ENCODE data around the gene ENPP1. TPM values are rescaled to one million over a fixed set of nuclear protein-coding genes. Genes with fewer than 3 reads are reported as not detected.

ENPP1 gene
- total and polyA plus RNA-seq, 2 of the 4 experiments (the other 2 are of a cell fraction), result 10.9 to 38.9 TPM

DNA sequence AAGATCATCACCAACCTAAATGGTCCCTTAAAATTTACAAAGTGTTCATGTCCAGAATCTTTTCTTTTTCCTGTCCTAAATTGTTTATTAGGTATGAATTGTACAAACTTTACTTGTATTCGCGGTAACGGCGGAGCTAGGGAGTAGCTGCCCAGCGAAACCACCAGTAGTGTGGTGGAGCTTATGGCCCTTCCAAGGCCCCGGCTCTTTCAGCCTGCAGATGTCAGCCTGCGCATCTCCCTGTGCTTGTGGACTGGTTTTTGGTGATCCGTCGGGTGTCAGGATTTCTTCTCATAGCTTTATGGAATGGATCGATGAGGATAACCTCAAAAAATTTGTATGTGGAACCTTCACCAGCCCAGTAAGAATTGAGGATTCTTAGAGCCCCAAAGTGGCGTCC, 27.2 kb upstream of the ENPP1 start:
- Histone ChIP-seq H2AFZ (replicated peaks; ENCODE audit: low read length, poor library complexity) (no peak overlapping the region), H3K56ac (ENCODE audit: extremely low read depth, insufficient read depth, low read length) (no peak overlapping the region), H3K4me2 (ENCODE audit: low read depth, low read length) (no peak overlapping the region), H3K4ac (ENCODE audit: low read depth, low read length) (no peak overlapping the region), H3K14ac (replicated peaks; ENCODE audit: low read depth, low read length) (no peak overlapping the region), H3K23ac (ENCODE audit: low read depth, low read length) (no peak overlapping the region), H4K91ac (ENCODE audit: insufficient read depth, low read depth, low read length) (no peak overlapping the region), H2BK5ac (ENCODE audit: low read depth, low read length, poor library complexity, severe bottlenecking) (no peak overlapping the region), H2AK5ac (ENCODE audit: low read depth, low read length) (no peak overlapping the region), H3K9me1 (ENCODE audit: insufficient read depth, low read length) (peaks cover 3% of the 10 kb centered on the region; the same call in 1 of the 2 replicates), H3K27me3 (ENCODE audit: control insufficient read depth, insufficient read depth, low read length) (no peaks in the 10 kb centered on the region; the same call in 1 of the 2 replicates), H4K8ac (ENCODE audit: low read depth in 2 of 2, low read length in 2 of 2) (no peak overlapping the region), H2BK15ac (ENCODE audit: low read depth, low read length) (no peak overlapping the region), H3K79me1 (ENCODE audit: low read depth in 1 of 2, low read length in 2 of 2) (no peaks in the 10 kb centered on the region), H3K18ac (ENCODE audit: low read depth, low read length) (no peak overlapping the region), H3K4me1 (ENCODE audit: control insufficient read depth, insufficient read depth, low read length) (peaks cover 2% of the 10 kb centered on the region; the same call in 1 of the 2 replicates), H4K20me1 (ENCODE audit: insufficient read depth, low read length) (no peaks in the 10 kb centered on the region), H2AK9ac (replicated peaks; ENCODE audit: low read depth, low read length, poor library complexity) (no peak overlapping the region), H3K4me3 (ENCODE audit: insufficient read depth, low read depth, low read length) (no peak overlapping the region), H3K9ac (ENCODE audit: low read depth, low read length) (no peak overlapping the region), H3K36me3 (ENCODE audit: control insufficient read depth, insufficient read depth, low read length) (no peaks in the 10 kb centered on the region), H4K5ac (ENCODE audit: low read depth, low read length) (no peak overlapping the region), H3K9me3 (ENCODE audit: control insufficient read depth, insufficient read depth, low read length) (no peaks in the 10 kb centered on the region), H2BK120ac (ENCODE audit: low read depth, low read length) (no peak overlapping the region), H2BK20ac (ENCODE audit: low read depth, low read length) (no peak overlapping the region), H3K27ac (ENCODE audit: insufficient read depth, low read length) (no peak overlapping the region)
- 94% methylated on average over 6 of the region's 11 CpGs; no CpG with 5 or more reads in 1 of the 2 experiments for WGBS, 2 experiments (ENCODE audit: extremely low coverage in 2 of 2, insufficient read length in 1 of 2)
- no peak for DNase-seq
- dilution Hi-C loops (cut with HindIII; ENCODE audit: low sequenced_read_pairs, unreplicated experiment) (no loop called here), intact Hi-C loops (cut with micrococcal nuclease) (no loop called here), in situ Hi-C loops (cut with MboI; ENCODE audit: low sequenced_read_pairs) (no loop called here)
- CTCF ChIA-PET, result no interaction called here
- TF ChIP-seq BHLHE40 (IDR thresholded peaks at IDR 0.05; ENCODE audit: low read depth, low read length), result no peak
- TF ChIP-seq, protein P1, sequence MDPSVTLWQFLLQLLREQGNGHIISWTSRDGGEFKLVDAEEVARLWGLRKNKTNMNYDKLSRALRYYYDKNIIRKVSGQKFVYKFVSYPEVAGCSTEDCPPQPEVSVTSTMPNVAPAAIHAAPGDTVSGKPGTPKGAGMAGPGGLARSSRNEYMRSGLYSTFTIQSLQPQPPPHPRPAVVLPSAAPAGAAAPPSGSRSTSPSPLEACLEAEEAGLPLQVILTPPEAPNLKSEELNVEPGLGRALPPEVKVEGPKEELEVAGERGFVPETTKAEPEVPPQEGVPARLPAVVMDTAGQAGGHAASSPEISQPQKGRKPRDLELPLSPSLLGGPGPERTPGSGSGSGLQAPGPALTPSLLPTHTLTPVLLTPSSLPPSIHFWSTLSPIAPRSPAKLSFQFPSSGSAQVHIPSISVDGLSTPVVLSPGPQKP (IDR thresholded peaks at IDR 0.05; ENCODE audit: borderline replicate concordance, low read depth, low read length), result no peak
- no peak for TF ChIP-seq MAZ (IDR thresholded peaks at IDR 0.05; ENCODE audit: borderline replicate concordance, low read depth, low read length)
- no peak for TF ChIP-seq MXI1 (IDR thresholded peaks at IDR 0.05; ENCODE audit: borderline replicate concordance, low read depth, low read length)
- no peak for TF ChIP-seq RAD21 (IDR thresholded peaks at IDR 0.05; ENCODE audit: low read length)
- no peak for TF ChIP-seq SMC3 (IDR thresholded peaks at IDR 0.05; ENCODE audit: low read depth, low read length)
- TF ChIP-seq, protein P2, sequence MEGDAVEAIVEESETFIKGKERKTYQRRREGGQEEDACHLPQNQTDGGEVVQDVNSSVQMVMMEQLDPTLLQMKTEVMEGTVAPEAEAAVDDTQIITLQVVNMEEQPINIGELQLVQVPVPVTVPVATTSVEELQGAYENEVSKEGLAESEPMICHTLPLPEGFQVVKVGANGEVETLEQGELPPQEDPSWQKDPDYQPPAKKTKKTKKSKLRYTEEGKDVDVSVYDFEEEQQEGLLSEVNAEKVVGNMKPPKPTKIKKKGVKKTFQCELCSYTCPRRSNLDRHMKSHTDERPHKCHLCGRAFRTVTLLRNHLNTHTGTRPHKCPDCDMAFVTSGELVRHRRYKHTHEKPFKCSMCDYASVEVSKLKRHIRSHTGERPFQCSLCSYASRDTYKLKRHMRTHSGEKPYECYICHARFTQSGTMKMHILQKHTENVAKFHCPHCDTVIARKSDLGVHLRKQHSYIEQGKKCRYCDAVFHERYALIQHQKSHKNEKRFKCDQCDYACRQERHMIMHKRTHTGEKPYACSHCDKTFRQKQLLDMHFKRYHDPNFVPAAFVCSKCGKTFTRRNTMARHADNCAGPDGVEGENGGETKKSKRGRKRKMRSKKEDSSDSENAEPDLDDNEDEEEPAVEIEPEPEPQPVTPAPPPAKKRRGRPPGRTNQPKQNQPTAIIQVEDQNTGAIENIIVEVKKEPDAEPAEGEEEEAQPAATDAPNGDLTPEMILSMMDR (conservative IDR thresholded peaks at IDR 0.05; ENCODE audit: low read depth, low read length), result no peak
- TF ChIP-seq RCOR1 (IDR thresholded peaks at IDR 0.05; ENCODE audit: insufficient replicate concordance, low read length), result no peak
- no peak for TF ChIP-seq FOS (IDR thresholded peaks at IDR 0.05; ENCODE audit: low read depth, low read length)
- TF ChIP-seq NFE2L2 (IDR thresholded peaks at IDR 0.05; ENCODE audit: low read depth, low read length), result no peak
- no peak for TF ChIP-seq POLR2A (IDR thresholded peaks at IDR 0.05; ENCODE audit: low read depth, low read length)
- TF ChIP-seq RFX5 (IDR thresholded peaks at IDR 0.05; ENCODE audit: low read depth, low read length), result no peak
- TF ChIP-seq, protein P3, sequence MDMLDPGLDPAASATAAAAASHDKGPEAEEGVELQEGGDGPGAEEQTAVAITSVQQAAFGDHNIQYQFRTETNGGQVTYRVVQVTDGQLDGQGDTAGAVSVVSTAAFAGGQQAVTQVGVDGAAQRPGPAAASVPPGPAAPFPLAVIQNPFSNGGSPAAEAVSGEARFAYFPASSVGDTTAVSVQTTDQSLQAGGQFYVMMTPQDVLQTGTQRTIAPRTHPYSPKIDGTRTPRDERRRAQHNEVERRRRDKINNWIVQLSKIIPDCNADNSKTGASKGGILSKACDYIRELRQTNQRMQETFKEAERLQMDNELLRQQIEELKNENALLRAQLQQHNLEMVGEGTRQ (IDR thresholded peaks at IDR 0.05; ENCODE audit: low read depth, low read length), result no peak
- BruUV-seq (replicated peaks), result no TSS peak
- POLR2A ChIA-PET (ENCODE audit: unreplicated experiment), result no interaction called here
- no peak for ATAC-seq (ENCODE audit: low read depth)

Measured in IMR-90 (cell line).